SH-SY5Y (cell line): ENCODE results near the gene PSMG2.

Experiments
- GATA2 ChIP-seq: IDR thresholded peaks from 2 replicates; pipeline ENCODE4 v1.6.1; 2011; ENCODE audit warnings: mild to moderate bottlenecking, low read depth, low read length
- GATA3 ChIP-seq: IDR thresholded peaks from 2 replicates; pipeline ENCODE4 v1.6.1; 2011; ENCODE audit warnings: low read depth, mild to moderate bottlenecking, low read length, moderate library complexity

DNA sequence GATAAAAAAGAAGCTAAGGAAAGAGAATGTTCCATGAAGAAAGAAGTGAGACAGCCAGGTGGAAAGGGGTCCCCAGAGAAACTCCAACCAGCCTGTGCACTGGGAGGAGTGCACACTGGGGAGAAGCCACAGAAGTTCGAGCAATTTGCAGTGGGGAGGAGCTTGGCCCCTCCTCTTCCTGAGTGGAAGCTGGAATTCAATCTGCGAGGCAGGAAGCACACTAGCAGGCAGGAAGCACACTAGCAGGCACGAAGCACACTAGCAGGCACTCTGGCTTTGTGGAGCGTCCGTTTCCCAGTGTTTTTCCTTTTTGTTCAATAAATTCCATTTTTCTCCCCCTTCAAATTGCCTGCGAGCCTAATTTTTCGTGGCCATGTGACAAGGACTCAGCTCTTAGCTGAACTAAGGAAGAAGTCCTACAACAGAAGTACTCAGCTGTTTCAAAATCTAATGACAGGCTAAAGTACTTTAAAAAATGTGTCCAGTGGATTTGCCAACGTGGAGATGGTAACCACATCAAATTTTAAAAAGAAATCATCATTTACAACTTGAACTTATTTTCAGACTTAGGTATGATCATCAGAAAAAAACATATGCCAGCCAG lies 23.6 kb upstream of the PSMG2 start:
- no peak for TF ChIP-seq GATA2
- TF ChIP-seq GATA3: no peak
